NCI-H1436 treated with DMSO at 0.1 percent for 48 hours (cell line): ENCODE data around the gene ERVFRD-1.
"Not testable (repeated sequence)": the region's sequence is repeated elsewhere in the genome, so short reads cannot be mapped to it uniquely, and the experiment has no call there.

ENCODE experiments used
- DNase-seq: peaks from one replicate; lab custom pipeline; 2025; lab: John Stamatoyannopoulos, UW

Gene ERVFRD-1

DNA sequence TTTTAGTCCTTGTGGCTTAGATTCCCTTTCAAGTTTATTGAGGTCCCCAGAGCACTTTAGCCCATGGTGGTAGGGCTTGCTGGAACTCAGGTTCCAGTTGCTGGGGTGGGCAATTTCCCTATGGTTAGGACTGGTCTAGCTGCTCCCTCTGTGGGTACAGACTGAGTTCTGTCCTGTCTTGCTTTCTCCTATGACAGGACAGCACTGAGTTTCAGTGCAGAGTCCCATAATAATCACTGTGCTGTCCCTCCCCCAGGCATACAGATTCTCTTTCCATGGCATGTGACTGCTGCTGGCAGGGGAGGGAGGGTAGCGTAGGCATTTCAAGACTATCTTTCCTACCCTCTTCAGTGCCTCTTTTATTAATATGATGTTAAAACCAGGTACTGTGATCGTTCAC lies 17.1 kb upstream of the ERVFRD-1 start:
- DNase-seq: no peak

GRCh38 chr6:11126876-11127275 lies 15.4 kb upstream of the ERVFRD-1 start:
- DNase-seq: no peak

DNA sequence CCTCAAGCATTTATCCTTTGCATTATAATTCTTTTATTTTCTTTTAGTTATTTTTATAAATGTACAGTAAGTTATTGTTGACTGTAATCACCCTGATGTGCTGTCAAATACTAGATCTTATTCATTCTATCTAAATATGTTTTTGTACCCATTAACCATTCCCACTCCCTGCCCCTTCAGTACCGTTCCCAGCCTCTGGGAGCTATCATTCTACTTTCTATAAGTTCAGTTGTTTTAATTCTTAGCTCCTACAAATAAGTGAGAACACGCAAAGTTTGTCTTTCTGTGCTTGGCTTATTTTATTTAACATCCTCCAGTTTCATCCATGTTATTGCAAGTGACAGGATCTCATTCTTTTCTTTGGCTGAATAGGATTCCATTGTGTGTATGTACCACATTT lies 12.5 kb upstream of the ERVFRD-1 start:
- no peak for DNase-seq

GRCh38 chr6:11122380-11122779 lies 10.9 kb upstream of the ERVFRD-1 start:
- DNase-seq: no peak

DNA sequence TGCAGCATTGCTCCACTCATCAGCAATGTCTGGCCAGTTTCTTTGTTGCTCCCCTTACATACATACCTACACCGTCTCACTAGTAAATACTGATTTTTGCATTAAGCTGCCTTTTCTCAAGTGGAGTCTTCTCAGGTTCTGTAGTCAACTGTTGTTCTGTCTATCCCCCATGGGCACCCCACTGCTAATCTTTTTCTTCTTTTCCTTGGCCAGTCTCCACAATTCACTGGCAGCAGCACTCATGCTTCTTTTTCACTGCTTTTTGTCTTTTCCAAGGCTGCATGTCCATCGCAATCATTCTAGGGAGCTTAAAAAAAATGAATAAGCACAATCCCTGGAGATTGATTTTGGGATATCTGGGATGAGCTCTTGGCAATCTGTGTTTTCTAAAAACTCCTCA lies 10.3 kb upstream of the ERVFRD-1 start:
- no peak for DNase-seq

DNA sequence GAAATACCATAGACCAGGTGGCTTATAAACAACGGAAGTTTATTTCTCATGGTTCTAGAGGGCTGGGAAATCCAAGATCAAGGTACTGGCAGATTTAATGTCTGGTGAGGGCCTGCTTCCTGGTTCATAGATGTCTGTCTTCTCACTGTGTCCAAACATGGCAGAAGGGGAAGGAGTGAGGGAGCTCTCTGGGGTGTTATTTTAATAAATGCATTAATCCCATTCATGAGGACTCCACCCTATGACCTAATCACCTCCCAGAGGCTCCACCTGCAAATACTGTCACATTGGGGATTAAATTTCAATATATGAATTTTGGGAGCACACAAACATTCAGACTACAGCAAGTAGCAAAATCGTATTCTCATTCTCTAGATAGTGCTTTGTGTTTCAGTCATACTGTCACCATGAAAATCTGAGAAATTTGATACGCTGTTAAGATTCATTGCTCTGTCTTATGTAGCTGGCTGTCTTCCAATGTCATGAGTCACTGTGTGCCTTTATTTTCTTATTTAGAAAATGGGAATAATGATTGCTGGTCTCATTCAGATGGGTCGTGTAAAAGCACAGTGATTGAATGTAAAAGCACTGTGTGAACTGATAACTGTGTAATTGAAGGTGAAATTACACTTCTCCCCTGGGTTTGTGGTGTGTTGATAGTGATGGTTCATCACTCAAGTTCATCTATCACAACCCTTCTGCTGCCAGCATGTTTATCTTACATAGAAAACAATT lies 8.9 kb upstream of the ERVFRD-1 start:
- peak; percentile 80 for DNase-seq

GRCh38 chr6:11115808-11116536 lies 4.4 kb upstream of the ERVFRD-1 start:
- DNase-seq: not testable (repeated sequence)

- DNase-seq: no peak
Observed at GRCh38 chr6:11113038-11113437, 1.5 kb upstream of the ERVFRD-1 start.

GRCh38 chr6:11111769-11112437 lies 378 bp upstream of the ERVFRD-1 start:
- DNase-seq: no peak

DNA sequence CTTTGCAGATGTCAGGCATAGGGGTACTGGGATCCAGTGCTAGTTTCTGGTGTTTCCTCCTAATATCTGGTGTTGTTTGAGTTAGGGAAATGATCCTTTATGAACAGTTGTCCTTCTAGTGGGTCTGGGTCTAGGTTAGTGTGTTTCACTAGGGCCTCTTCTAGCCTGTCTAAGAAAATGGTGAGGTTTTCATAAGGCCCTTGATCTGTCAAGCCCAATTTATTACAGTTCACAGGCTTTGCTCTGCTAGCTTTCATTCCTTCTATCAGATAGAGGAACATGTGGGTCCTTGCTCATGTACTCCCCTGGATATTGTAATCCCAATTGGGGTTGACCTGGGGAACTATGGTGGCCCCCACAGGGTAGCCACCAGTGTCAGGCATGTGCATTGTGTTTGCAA lies 2.8 kb downstream of the ERVFRD-1 start:
- DNase-seq: no peak

- DNase-seq: no peak
Observed at GRCh38 chr6:11103065-11103464, 8.5 kb downstream of the ERVFRD-1 start.

DNA sequence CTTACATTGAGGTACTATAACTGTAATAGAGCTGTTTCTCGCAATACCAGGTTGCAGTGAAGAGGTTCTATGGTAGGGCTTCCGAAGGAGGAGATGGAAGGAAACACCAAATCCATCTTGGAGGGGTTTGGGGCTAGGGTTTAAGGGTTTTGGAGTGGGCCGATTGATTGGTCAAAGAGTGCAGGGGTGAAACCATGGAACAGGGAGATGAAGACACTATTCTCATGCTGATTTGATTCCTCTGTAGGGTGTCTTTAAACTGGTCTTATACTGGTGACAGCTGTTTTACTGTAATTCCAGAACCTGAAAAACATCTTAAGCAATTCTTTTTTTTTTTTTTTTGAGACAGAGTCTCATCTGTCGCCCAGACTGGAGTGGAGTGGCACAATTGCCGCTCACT lies 10.1 kb downstream of the ERVFRD-1 start:
- DNase-seq: no peak

GRCh38 chr6:11098004-11098403 lies 13.5 kb downstream of the ERVFRD-1 start:
- no peak for DNase-seq

- no peak for DNase-seq
Observed at GRCh38 chr6:11097476-11097875, 14.0 kb downstream of the ERVFRD-1 start.

DNA sequence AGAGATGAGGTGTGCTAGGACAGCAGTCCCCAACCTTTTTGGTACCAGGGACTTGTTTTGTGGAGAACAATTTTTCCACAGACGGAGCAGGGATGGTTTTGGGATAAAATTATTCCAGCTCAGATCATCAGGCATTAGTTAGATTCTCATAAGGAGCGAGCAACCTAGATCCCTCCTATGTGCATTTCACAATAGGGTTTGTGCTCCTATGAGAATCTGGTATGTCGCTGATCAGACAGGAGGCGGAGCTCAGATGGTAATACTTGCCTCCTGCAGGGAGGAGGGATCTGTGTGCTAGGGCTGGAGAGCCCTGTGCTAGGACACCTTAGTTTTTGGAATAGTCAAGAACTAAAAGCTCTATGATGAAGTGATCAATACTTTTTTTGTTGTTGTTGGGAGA lies 15.4 kb downstream of the ERVFRD-1 start:
- no peak for DNase-seq

- no peak for DNase-seq
Observed at GRCh38 chr6:11094941-11095340, 16.6 kb downstream of the ERVFRD-1 start.

- DNase-seq: no peak
Observed at GRCh38 chr6:11094411-11094851, 17.1 kb downstream of the ERVFRD-1 start.

GRCh38 chr6:11093626-11094410 lies 17.7 kb downstream of the ERVFRD-1 start, which contains the start of gene SMIM13:
Gene SMIM13 (plus strand): TSS chr6:11093834. CDS start chr6:11094314, 480 bp downstream.
- DNase-seq: peak; percentile 88

- DNase-seq: no peak
Observed at GRCh38 chr6:11093376-11093625, 18.2 kb downstream of the ERVFRD-1 start.

DNA sequence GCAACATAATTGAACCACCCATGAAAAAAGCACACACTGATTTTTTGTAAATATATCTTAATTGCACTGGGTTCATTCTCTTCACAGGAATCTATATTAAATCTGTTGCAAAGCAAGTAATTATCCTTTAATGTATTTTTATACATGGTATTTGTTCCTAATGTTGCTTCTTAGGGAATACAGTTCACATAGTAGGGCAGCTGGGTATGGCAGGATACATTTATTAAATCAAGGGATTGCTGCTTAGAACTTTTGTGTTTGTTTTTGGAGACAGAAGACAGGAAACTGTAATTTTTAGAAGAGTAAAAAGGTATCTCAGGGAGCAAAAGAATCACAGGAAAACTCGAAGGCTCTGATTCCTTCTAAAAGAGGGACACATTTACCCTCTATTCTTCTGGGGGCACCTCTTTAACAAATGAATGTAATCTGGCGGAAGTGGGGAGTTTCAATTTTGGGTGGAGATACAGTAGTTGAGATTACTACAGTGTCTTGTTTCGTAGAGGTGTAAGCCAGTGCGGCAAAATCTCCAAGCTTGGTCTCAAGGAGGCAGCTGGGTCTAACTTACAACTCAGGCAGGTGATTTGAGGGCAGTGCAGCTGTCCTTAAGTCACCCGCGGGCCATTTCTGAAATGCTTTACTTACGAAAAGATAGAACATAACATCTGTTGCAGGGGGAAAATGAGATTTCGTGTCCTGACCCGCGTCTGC lies 18.7 kb downstream of the ERVFRD-1 start:
- no peak for DNase-seq

DNA sequence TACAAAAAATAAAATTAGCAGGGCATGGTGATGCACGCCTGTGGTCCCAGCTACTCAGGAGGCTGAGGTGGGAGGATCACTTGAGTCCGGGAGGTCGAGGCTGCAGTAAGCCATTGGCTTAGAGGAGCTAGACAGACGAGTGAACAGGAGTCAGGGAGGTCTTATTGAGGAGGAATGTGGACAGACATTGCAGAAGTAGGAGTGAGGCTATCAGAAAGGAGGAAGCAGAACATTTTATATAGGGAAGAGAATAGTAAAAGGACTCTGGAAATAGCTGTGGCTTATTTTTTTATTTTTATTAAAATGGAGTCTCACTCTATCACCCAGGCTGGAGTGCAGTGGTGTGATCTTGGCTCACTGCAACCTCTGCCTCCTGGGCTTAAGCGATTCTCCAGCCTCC lies 20.4 kb downstream of the ERVFRD-1 start:
- DNase-seq: not testable (repeated sequence)

GRCh38 chr6:11089695-11090094 lies 21.8 kb downstream of the ERVFRD-1 start:
- DNase-seq: no peak
